HG03025 (cell line): ENCODE measurements around the gene GLO1.

ENCODE experiments used
- ATAC-seq: cut with Tn5 transposase; IDR thresholded peaks from one replicate; pipeline ENCODE4 v1.9.1; 2021; ENCODE audit warnings: mild to moderate bottlenecking, moderate library complexity; ENCODE audit not compliant: unreplicated experiment, low FRiP score

Gene GLO1

DNA sequence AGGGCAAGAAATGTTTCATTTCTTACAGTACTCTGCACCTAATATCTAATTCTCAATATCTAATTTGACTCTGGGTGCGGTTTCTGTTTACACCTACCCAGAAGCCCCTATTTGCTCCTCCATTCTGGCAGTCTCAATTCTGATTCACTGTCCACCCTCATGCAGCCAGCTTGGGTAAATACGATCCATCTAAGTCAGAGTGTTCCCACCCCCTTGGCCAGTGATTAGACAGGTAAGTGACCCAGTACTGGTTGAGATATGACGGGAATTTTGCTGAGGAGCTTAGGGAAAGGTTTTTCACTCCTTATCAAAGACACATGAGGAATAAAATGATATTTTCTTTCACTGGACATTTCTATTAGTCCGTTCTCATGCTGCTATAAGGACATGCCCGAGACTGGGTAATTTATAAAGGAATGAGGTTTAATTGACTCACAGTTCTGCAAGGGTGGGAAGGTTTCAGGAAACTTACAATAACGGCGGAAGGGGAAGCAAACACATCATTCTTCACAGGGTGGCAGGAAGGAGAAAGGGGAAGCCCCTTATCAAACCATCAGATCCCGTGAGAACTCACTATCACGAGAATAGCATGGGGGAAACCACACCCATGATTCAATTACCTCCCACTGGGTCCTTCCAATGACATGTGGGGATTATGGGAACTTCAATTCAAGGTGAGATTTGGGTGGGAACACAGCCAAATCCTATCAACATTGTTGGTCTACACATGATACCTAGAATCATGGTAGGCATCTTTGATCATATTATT, 29.4 kb downstream of the GLO1 start:
- no peak for ATAC-seq

DNA sequence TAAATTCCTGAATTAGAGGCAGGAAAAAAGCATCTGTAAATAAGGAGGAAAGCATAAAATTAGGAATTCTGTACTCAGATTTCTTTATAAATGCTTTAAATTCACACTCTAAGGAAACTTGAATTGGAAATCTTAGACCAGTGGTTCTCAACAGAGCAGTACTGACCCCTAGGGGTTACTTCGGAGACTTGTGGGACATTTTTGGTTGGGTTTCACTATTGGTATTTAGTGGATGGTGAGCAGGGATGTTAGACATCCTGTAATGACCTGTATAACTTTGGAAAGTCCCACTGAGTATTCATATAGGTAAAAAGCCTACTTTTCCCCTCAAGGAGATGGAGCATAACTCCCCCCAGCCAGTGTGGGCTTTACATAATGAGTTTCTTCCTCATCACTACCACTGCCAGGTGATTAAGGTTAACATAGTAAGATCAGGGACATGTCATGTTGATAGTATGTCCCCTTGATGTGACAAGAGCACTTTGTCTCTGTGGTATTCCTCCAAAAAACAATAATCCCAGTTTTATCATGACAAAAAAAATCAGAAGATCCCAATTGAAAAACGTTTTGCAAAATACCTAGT, 31.0 kb downstream of the GLO1 start:
- no peak for ATAC-seq

DNA sequence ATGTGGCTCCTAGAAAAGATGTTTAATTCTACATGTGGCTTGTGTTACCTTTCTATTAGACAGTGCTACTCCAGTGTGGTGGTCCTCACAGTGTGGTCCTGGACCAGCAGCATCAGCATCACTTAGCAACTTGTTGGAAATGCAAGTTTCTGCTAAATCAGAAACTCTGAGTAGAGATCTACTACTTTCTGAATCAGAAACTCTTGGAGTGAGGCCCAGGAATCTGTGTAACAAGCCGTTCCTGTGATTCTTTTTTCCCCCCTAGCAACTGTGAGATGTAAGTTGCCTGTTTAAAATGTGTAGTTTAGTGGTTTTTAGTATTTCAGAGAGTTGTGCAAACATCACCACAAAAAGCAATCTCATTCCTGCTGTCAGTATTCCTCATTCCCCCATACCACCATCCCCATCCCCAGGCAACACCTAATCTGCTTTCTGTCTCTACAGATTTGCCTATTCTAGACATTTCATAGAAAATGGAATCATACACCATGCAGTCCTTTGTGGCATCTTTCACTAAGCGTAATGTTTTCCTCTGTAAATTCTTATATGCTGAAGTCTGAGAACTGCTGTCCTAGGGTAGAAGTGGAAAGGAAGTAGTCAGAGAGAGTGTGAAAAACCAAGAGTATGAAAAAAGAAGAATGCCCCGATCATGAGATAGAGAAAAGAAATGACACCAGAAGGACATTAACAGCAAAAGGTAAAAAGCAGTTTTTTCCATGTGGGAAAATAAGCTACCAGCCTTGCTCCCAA, 44.4 kb downstream of the GLO1 start:
- no peak for ATAC-seq

DNA sequence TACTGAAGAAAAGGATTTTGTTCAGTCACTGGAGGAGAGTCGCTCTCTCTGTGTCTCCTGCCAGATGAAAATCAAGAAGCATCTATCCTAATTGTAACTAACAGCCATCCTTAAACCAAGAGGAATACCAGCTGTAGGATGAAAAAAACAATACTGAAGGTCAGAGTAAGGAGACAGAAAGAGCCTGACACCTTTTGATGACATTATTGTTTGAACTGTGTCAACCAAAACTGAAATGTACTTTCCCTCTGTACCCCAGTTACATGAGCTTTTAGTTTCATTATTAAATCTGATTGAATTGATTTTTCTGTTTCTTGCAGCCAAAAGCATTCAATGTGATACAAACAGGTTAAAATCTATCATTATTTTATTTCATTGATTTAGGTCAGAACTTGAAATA, 46.0 kb downstream of the GLO1 start:
- no peak for ATAC-seq

DNA sequence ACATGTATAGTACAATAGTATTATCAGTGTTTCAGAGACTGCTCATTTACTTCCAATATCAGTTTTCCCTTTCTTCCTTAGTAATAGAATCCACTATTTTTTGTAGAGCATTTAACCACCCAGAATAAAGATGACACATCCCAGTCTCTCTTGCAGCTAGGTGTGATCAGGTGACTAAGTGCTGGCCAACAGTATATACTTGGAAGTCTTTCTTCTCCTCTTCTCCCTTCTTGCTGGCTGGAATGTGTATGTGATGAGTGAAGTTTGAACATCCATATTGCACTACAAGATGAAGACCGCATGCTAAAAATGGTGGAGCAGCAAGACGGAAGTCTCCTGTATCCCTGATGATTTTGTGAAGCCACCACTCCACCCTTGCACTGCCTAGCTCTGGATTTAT, 48.7 kb downstream of the GLO1 start:
- ATAC-seq: no peak

DNA sequence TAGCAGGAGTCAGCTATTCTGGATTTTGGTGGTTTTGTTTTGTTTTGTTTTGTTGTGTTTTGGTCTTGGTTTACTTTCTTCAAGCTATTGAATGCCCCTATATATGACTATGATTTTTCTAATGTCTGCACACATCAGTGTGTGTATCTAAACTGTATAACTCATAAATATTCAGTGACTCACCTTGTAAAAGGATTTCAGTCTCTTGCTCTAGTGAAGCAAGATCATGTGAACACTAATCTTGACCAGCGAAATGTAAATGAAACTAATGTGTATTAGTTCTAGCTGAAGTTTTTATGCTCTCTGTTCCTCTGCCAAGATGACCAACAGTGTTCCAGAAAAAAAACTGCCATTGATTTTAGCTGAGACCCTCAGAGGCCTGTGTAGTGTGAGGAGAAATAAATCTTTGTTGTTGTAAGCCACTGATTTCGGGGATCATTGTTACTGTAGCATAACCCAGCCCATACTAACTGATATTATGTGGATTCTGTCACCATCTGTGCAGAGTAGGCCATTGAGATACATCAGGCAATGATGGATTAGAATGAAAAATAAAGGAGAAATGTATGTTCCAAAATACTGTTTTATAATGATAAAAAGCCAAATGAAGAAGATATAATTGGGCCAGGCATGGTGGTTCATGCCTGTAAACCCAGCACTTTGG, 51.7 kb downstream of the GLO1 start:
- no peak for ATAC-seq

DNA sequence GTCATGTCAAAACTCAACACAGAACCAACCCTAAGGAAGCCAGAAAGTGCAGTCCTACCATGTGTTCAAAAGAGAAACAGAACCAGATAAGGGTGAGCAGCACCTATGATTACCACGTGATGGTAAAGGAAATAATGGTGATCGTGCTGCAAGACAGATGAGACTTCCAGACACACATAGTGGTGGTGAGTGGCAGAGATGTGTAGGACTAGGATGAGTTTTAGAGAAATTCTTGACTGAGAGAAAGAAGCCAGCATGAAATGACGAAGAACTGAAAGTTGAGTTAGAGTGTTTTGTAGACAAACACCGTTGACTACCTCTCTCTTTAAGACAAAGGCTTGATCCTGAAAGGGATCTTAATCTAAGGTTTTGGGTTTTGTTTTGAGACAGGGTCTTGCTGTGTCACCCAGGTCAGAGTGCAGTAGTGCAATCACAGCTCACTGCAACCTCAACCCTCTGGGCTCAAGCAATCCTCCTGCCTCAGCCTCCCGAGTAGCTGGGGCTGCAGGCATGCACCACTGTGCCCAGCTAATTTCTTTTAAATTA, 52.7 kb downstream of the GLO1 start:
- ATAC-seq: no peak

DNA sequence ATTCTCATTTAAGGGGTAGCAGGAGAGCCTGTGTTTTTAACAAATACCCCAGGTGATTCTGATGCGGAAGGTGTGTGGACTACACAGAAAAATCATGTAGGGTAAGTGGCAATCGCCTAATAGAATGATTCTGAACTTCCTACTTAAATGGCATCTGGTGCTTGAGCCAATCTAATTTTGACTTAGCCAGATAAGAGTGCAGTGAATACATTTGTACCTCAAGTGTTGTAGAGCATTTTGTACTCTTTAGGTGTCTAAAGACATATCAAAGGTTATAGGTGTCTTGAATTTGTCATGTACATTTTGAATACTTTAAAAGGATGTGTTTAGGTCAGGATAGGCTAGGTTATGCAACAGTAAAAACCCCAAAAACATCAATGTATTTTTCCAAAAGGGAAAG, 53.2 kb downstream of the GLO1 start:
- ATAC-seq: no peak

DNA sequence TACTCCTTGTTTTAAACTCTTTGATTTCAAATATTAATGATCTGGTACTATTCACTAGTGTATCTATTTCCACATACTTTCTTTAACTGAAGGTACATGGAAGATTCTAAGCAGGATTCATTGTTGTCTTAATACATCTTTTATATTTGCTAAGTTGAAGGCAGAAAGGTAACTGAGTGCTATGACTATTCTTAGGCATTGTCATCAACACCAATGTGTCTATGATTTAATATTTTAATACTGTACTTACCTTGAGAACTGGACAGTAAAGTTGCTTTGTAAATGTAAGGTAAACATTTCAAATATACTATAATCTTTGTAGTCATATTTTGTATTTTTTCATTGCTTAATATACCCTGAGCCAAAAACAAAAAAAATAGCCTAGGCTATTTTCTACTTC, 54.3 kb downstream of the GLO1 start:
- ATAC-seq: no peak

DNA sequence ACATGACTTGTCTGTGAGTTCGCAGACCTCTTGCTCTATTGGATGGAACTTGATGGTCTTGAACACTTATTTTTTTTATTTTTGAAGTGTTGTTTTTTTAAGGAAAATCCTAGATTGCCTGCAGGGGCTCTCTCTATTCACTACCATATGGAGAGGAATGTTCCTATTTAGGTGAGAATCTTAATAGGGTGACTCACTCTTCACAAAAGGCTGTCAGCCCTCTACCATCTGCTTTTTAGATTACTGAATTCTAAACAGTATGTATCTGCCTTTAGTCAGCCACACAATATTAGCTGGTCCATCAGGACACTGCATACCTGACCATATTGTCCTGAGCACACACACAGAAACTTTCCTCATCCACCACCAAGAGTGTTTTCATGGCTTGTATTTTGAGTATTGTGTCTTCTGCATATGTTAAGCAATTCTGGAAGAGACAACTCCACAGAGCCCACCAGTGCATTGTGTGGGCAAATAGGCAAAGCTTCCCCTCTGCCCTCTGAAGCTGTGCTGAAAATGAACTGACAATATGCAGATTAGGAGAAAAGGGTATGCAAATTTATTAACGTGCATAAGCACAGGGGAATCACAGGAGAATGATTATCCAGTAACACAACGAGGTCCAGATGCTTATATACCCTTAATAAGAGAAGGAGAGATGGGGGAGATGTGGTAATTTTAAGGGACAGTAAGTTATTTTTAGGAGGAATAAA, 56.6 kb downstream of the GLO1 start:
- ATAC-seq: no peak

DNA sequence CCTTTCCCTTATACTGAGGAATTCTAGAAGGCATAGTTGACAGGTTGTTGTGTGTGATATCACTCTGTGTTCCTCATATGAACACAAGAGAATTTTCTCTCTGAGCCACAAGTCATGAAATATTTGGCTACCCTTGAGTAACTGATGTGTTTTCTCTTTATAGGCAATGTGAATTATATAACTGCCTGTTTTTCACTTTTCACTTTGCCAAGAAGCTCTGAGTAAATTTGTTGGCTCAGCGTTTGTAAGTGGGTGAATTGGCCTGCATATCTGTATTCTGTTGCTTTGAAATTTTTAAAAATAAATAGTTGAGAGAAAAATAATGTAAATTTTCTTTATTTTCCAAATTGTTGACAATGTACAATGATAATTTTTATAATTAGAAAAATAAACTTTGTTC, 58.0 kb downstream of the GLO1 start:
- no peak for ATAC-seq

DNA sequence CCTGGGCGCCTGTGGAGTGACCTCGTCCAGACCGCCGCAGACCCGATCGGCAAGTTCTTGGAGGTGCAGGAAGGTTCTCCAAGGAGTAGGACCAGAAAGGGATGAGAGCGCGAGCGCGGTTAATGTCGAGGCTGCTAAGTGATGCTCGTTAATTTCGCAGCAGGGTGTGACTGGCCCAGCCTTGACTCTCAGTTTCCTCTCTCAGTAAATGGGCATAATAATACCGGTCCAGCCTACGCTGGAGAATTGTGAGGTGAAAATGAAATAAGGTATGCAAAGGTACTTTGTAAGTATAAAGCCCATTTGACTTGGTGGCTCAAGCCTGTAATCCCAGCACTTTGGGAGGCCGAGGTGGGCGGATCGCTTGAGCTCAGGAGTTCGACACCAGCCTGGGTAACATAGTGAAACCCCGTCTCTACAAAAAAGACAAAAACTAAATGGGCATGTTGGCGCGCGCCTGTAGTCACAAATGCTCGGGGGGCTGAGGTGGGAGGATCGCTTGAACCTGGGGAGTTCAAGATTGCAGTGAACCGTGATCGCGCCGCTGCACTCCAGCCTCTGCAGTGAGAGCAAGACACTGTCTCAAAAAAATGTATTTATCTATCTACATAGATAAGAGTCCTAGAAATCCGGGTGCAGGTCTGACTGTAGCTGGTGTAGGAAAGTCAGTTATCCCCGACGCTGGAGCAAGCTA, 62.6 kb downstream of the GLO1 start:
- ATAC-seq: no peak

DNA sequence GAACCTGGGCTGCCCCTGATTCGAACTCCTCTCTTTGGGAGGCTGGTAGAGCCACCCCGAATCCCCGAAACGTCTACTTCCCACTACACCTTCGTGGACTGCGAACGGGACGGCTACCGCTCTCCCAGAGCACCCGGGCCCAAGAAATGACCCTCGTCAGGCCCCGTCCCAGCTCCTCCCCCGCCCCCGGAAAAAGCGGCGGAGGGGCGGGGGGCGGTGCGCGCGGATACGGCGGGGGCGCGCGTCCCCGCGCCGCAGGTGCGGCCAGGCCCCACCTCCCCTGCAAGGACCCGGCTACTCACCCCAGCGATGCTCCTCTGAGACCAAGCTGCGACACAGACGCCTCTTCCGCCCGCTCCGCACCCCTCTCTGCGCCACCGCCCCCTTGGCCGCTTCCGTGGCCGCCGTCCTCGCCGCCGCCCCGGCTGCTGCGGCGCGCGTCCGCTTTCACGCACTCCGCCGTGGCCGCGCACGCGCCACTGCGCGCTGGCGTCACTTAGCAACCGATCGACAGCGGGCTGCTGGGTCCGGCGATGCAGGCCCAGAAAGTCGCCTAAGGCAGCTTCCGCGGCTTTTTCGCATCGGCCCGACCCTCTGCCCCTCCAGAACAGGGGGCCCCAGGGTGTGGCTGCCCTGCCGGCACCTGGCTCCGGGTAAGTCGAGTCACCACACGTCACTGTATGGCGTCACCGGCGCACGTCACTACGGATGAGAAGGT, 63.3 kb downstream of the GLO1 start, which contains the start of gene BTBD9:
Gene BTBD9 (minus strand): TSS at position 432 of the 718 bp plus-strand sequence.
- peak; percentile 77 for ATAC-seq

DNA sequence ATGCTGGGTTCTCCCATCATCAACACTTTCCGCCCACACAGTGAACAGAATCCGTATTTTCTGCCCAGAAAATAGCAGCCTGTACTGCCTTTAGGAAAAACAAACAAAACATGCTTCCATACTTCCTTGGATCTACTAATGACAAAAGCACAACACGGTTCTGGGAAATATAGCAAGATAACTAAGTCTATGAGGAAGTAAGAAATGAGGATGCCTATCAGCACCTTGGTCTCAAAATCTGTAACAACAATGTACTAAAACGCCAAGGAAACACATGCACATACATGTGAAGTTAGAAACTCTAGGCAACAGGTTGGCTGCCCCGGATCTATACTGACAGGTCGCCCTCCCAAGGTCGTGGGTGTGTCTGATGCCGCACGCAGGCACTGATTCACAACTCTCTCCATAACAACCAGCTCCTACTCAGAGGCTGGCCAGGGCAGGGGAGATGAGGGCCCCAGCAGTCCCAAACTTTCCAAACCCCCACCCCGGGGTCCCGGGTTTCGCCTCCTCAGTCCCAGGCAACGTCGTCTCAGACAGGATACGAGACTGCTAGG, 63.9 kb downstream of the GLO1 start:
- peak; percentile 35 for ATAC-seq

DNA sequence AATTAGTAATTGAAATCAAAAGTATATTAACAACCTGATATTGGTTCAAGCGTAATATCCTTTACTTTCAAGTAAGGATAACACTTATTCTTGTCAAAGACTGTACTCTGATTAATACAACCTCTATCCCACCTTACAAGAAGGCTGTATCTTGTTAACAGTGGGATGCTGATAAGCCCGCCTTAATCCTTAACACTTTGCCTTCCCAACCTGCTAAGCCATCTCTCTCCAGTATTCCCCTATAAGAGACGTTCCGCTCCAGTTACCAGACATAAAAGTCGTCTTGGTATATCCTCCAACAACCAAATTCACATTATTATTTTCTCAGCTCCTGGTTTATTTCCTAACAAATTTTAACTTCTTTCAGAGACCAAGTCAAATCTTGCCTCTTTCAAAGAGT, 65.2 kb downstream of the GLO1 start:
- no peak for ATAC-seq

DNA sequence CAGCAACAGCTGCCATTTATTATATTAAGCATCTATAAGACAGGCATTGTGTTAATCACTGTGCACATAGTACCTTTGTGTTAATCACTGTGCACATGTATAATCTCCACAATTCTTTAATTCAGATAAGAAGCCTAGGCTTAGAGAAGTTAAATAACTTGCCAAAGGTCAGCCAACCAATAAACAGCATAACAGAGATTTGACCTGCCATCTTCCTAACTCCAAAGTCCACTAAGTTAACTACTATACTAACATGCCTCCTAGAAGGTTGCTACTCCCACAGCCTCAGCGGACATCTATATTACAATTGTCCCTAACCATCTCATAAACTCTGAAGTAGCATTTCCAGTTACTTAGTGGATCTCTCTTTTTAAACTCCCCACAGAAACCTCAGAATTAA, 66.9 kb downstream of the GLO1 start:
- no peak for ATAC-seq

DNA sequence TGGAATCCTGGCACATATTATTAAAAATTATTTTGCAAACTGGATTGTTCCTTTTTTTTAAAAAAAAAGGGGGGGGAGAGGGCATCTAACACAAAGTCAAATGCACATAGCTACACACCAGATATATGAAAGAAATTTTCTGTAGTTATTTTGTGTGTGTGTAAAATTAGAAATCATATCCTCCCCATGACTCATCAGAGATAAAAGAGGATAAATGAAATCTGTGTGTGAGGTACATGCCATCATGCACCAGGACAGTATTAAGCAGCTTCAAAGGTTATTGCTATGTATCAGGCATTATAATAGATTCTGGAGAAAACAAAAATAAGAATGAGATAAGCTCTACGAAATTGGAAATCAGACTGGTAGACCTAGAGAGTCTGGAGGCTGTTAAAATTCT, 68.4 kb downstream of the GLO1 start:
- no peak for ATAC-seq

DNA sequence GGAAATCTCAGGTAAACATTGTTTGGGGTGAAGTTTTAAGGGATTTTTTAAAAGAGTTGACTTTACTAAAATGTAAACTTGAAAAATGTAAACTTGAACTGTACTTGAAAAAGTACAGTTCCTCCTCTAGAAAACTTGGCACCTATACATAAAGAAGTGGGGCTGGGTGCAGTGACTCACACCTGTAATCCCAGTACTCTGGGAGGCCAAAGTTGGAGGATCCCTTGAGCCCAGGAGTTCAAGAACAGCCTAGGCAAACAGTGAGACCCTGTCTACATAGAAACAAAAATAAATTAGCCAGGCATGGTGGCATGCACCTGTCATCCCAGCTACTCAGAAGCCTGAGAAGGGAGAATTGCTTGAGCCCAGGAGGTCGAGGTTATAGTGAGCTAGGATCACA, 70.5 kb downstream of the GLO1 start:
- no peak for ATAC-seq
